SK-N-SH (cell line): Measurements from ENCODE around the gene POU2F1. TPM values are rescaled to one million over a fixed set of nuclear protein-coding genes. Genes with fewer than 3 reads are reported as not detected.

Source experiments
- CTCF ChIA-PET: fragments of 300-600, 350-600 bp; formaldehyde crosslinking; extraction: SDS; loops from one replicate; lab custom pipeline; 2021; lab: Yijun Ruan, JAX
- POLR2A ChIA-PET: fragments of 350-600 bp; sonication (Branson Sonifier 250); formaldehyde crosslinking; extraction: SDS; loops from one replicate; lab custom pipeline; 2020; ENCODE audit warnings: antibody characterized with exemption, inconsistent platforms; lab: Yijun Ruan, JAX
- DNase-seq: peaks from one replicate; pipeline ENCODE4 v3.0.0; 2012
- H2AFZ ChIP-seq: fragments of 200-600 bp; sonication (generic); 2 replicates; pipeline ENCODE4 v1.8.1; 2016; ENCODE audit warnings: antibody characterized with exemption, mild to moderate bottlenecking, low read depth
- H3F3A ChIP-seq: fragments of 200-600 bp; sonication (generic); replicated peaks from 2 replicates; pipeline ENCODE3; 2016; ENCODE audit warnings: antibody characterized with exemption, mild to moderate bottlenecking; ENCODE audit not compliant: insufficient read depth
- H3K27ac ChIP-seq, 2 experiments: fragments of 200-500 bp in 1 of 2; fragments of 200-600 bp in 1 of 2; sonication (Bioruptor generic) in 1 of 2; sonication (generic), shearing (Covaris generic) in 1 of 2; 2 replicates each; pipeline versions ENCODE4 v1.5.1 to v1.6.1; 2014 to 2016; ENCODE audit warnings: low read depth in 2 of 2, inconsistent platforms in 1 of 2, low read length in 1 of 2, mild to moderate bottlenecking in 1 of 2, mixed read lengths in 1 of 2
- H3K27me3 ChIP-seq: fragments of 200-600 bp; sonication (generic), shearing (Covaris generic); 2 replicates; pipeline ENCODE4 v1.6.1; 2016; ENCODE audit warnings: mixed run types; ENCODE audit not compliant: insufficient read depth
- H3K36me3 ChIP-seq, 2 experiments: fragments of 200-500 bp in 1 of 2; fragments of 200-600 bp in 1 of 2; sonication (Bioruptor generic) in 1 of 2; sonication (generic) in 1 of 2; replicated peaks in 1 of 2; 2 replicates each; pipeline versions ENCODE3 to v1.5.1; 2014 to 2016; ENCODE audit warnings: low read length in 1 of 2, mild to moderate bottlenecking in 1 of 2; ENCODE audit not compliant: insufficient read depth in 2 of 2, control insufficient read depth in 1 of 2
- H3K4me1 ChIP-seq, 2 experiments: fragments of 200-500 bp in 1 of 2; fragments of 200-600 bp in 1 of 2; sonication (Bioruptor generic) in 1 of 2; sonication (generic), shearing (Covaris generic) in 1 of 2; 2 replicates each; pipeline versions ENCODE4 v1.5.1 to v1.6.1; 2014 to 2016; ENCODE audit warnings: low read depth in 1 of 2, low read length in 1 of 2, mixed run types in 1 of 2; ENCODE audit not compliant: insufficient read depth in 2 of 2, control insufficient read depth in 1 of 2
- H3K4me2 ChIP-seq: fragments of 200-600 bp; sonication (generic), shearing (Covaris generic); 2 replicates; pipeline ENCODE4 v1.6.1; 2017; ENCODE audit warnings: mixed run types
- H3K4me3 ChIP-seq, 2 experiments: fragments of 200-500 bp in 1 of 2; fragments of 200-600 bp in 1 of 2; sonication (Bioruptor generic) in 1 of 2; sonication (generic), shearing (Covaris generic) in 1 of 2; 2 replicates each; pipeline versions ENCODE4 v1.5.1 to v1.8.1; 2014 to 2016; ENCODE audit warnings: low read depth in 2 of 2, inconsistent platforms in 1 of 2, low read length in 1 of 2, mild to moderate bottlenecking in 1 of 2, mixed read lengths in 1 of 2, moderate library complexity in 1 of 2
- H3K79me2 ChIP-seq: fragments of 200-600 bp; sonication (generic); 2 replicates; pipeline ENCODE4 v1.8.1; 2017; ENCODE audit warnings: mild to moderate bottlenecking; ENCODE audit not compliant: insufficient read depth
- H3K9ac ChIP-seq: fragments of 200-600 bp; sonication (generic); 2 replicates; pipeline ENCODE4 v1.6.1; 2017; ENCODE audit warnings: mixed run types
- H3K9me2 ChIP-seq: fragments of 200-600 bp; sonication (generic); 2 replicates; pipeline ENCODE4 v1.6.1; 2017; ENCODE audit warnings: mixed run types
- H3K9me3 ChIP-seq: fragments of 200-600 bp; sonication (generic); 2 replicates; pipeline ENCODE4 v1.6.1; 2017; ENCODE audit warnings: mixed run types, mild to moderate bottlenecking, moderate library complexity
- H4K20me1 ChIP-seq: fragments of 200-600 bp; sonication (generic); 2 replicates; pipeline ENCODE4 v1.6.1; 2017; ENCODE audit warnings: mild to moderate bottlenecking, mixed run types; ENCODE audit not compliant: insufficient read depth
- CHD2 ChIP-seq: fragments of 150-350 bp; IDR thresholded peaks from 2 replicates; pipeline ENCODE4 v1.6.1; 2018; ENCODE audit warnings: low read length; ENCODE audit not compliant: partially characterized antibody
- EP300 ChIP-seq, 2 experiments: IDR thresholded peaks; 2 replicates each; pipeline versions ENCODE4 v1.4.0 to v1.6.1; 2012; ENCODE audit warnings: borderline replicate concordance in 1 of 2, low read depth in 1 of 2, low read length in 1 of 2
- EZH2phosphoT487 ChIP-seq: fragments of 200-600 bp; sonication (generic); IDR thresholded peaks from 2 replicates; pipeline ENCODE4 v1.6.1; 2017; ENCODE audit warnings: low read depth, mixed run types, mild to moderate bottlenecking, antibody characterized with exemption, moderate library complexity, borderline replicate concordance
- FOSL2 ChIP-seq: IDR thresholded peaks from 2 replicates; pipeline ENCODE4 v1.4.0; 2012; ENCODE audit warnings: low read depth, mild to moderate bottlenecking, moderate library complexity, borderline replicate concordance
- FOXM1 ChIP-seq: IDR thresholded peaks from 2 replicates; pipeline ENCODE4 v1.4.0; 2012; ENCODE audit warnings: low read depth, mild to moderate bottlenecking
- GABPA ChIP-seq: IDR thresholded peaks from 2 replicates; pipeline ENCODE4 v1.4.0; 2012; ENCODE audit warnings: low read depth, mild to moderate bottlenecking
- IRF3 ChIP-seq: fragments of 150-350 bp; IDR thresholded peaks from 2 replicates; pipeline ENCODE4 v1.6.1; 2016; ENCODE audit warnings: mild to moderate bottlenecking, low read depth, low read length
- JUND ChIP-seq: IDR thresholded peaks from 2 replicates; pipeline ENCODE4 v1.4.0; 2012
- MEF2A ChIP-seq: IDR thresholded peaks from 2 replicates; pipeline ENCODE4 v1.4.0; 2012; ENCODE audit warnings: low read depth, borderline replicate concordance
- NRF1 ChIP-seq: IDR thresholded peaks from 2 replicates; pipeline ENCODE4 v1.6.1; 2012; ENCODE audit warnings: low read depth, mild to moderate bottlenecking, low read length
- PBX3 ChIP-seq: IDR thresholded peaks from 2 replicates; pipeline ENCODE4; 2012
- SIN3A ChIP-seq: IDR thresholded peaks from 2 replicates; pipeline ENCODE4 v1.6.1; 2012; ENCODE audit warnings: low read depth, mild to moderate bottlenecking, low read length, moderate library complexity, borderline replicate concordance
- SMC3 ChIP-seq: IDR thresholded peaks from 2 replicates; pipeline ENCODE4 v1.6.1; 2012; ENCODE audit warnings: low read depth, low read length, improper control_type of control experiment
- TAF1 ChIP-seq: IDR thresholded peaks from 2 replicates; pipeline ENCODE4 v1.6.1; 2012; ENCODE audit warnings: low read depth, mild to moderate bottlenecking, low read length, moderate library complexity, borderline replicate concordance
- TCF12 ChIP-seq: IDR thresholded peaks from 2 replicates; pipeline ENCODE4 v1.4.0; 2012
- USF1 ChIP-seq: IDR thresholded peaks from 2 replicates; pipeline ENCODE4 v1.4.0; 2012; ENCODE audit warnings: low read depth, borderline replicate concordance
- USF2 ChIP-seq: fragments of 150-350 bp; IDR thresholded peaks from 2 replicates; pipeline ENCODE4 v1.6.1; 2017; ENCODE audit warnings: antibody characterized with exemption, low read length, low read depth, borderline replicate concordance
- WGBS: methylation state at CpG from one replicate; pipeline ENCODE4 v1.1.6; 2017; ENCODE audit warnings: low lambda C conversion rate; 5-methylcytosine and 5-hydroxymethylcytosine counted together
- polyA plus RNA-seq, 3 experiments: library from polyadenylated mRNA; depleted of rRNA; stranded (reverse); fragments of >200 nt; gene quantifications; 2 replicates each; pipeline ENCODE4 v1.2.3, GENCODE V29; 2012

POU2F1 gene
- polyA plus RNA-seq, 1 of the 3 experiments (the other 2 are of a cell fraction): 1.2 TPM

GRCh38 chr1:167404161-167404888 lies 183.6 kb downstream of the POU2F1 start (continued):
- TF ChIP-seq USF1 (no peak), EP300 (IDR thresholded peaks at IDR 0.05; ENCODE audit: borderline replicate concordance in 1 of 2, low read depth in 1 of 2, low read length in 1 of 2) (no peak), MEF2A (no peak)

GRCh38 chr1:167404908-167405307 lies 184.2 kb downstream of the POU2F1 start:
- H3F3A ChIP-seq: peaks cover 12% of the 10 kb centered on the region
- POLR2A ChIA-PET: no interaction called here
- CTCF ChIA-PET: interaction anchor here (0.7 to 1.5 kb wide), 3 partner anchors 36 to 345 kb away, joined by 3 to 5 read pairs (median 3); no protein-coding TSS in a partner anchor
- no peak overlapping the region for H3K9ac ChIP-seq
- H3K9me2 ChIP-seq: no peaks in the 10 kb centered on the region
- no peak overlapping the region for H3K27ac ChIP-seq
- H4K20me1 ChIP-seq: no peaks in the 10 kb centered on the region
- H3K36me3 ChIP-seq: peaks cover 30 to 38% of the 10 kb centered on the region in 2 experiments
- H2AFZ ChIP-seq: no peak overlapping the region
- H3K4me2 ChIP-seq: no peak overlapping the region
- 88% methylated on average over 3 of the region's 3 CpGs for WGBS
- TF ChIP-seq CHD2: no peak
- no peak for TF ChIP-seq IRF3
- TF ChIP-seq USF2: no peak
- TF ChIP-seq PBX3: no peak
- no peak for TF ChIP-seq MEF2A
- no peak for TF ChIP-seq USF1
- TF ChIP-seq EZH2phosphoT487: no peak
- TF ChIP-seq FOXM1: no peak
- no peak for TF ChIP-seq FOSL2
- TF ChIP-seq TAF1: no peak
- no peak for TF ChIP-seq NRF1
- TF ChIP-seq GABPA: no peak
- TF ChIP-seq SIN3A: no peak
- no peak for TF ChIP-seq SMC3
- no peak for TF ChIP-seq JUND
- no peak for TF ChIP-seq TCF12
- H3K9me3 ChIP-seq: no peaks in the 10 kb centered on the region
- no peaks in the 10 kb centered on the region; a peak in 2 of 4 replicates for H3K4me1 ChIP-seq
- no peak for DNase-seq
- no peaks in the 10 kb centered on the region for H3K27me3 ChIP-seq
- no peaks in the 10 kb centered on the region for H3K79me2 ChIP-seq
- no peak overlapping the region for H3K4me3 ChIP-seq
